Kidney (tissue), 14 donors: Measurements from ENCODE around the gene CAPZB. TPM values are rescaled to one million over a fixed set of nuclear protein-coding genes. Genes with fewer than 3 reads are reported as not detected.

Source experiments
- DNase-seq, 5 donors: peaks; one replicate each; pipeline ENCODE4 v3.0.0-alpha.2; 2013 to 2020
- FAIRE-seq: peaks from 2 replicates; lab custom pipeline; 2012; peaks lifted over from hg19 to GRCh38; lab: Jason Lieb, UNC
- H3K27ac ChIP-seq, 2 donors: one replicate each; pipeline ENCODE4 v1.7.0; 2013; ENCODE audit warnings: low read depth in 2 of 2, low read length in 2 of 2, inconsistent platforms in 1 of 2
- H3K27me3 ChIP-seq: one replicate; pipeline ENCODE4 v1.7.1; 2013; ENCODE audit warnings: low read length, inconsistent platforms; ENCODE audit not compliant: control insufficient read depth, insufficient read depth
- H3K36me3 ChIP-seq, 3 donors: one replicate each; pipeline versions ENCODE4 v1.7.0 to v1.7.1; 2013; ENCODE audit warnings: low read length in 3 of 3, control low read depth in 1 of 3, inconsistent platforms in 1 of 3; ENCODE audit not compliant: insufficient read depth in 3 of 3, control insufficient read depth in 2 of 3
- H3K4me1 ChIP-seq, 3 donors: one replicate each; pipeline versions ENCODE4 v1.7.0 to v1.7.1; 2013; ENCODE audit warnings: low read length in 3 of 3, inconsistent platforms in 1 of 3, low read depth in 1 of 3; ENCODE audit not compliant: control insufficient read depth in 2 of 3, insufficient read depth in 2 of 3
- H3K4me3 ChIP-seq, 3 donors: one replicate each; pipeline versions ENCODE4 v1.7.0 to v1.8.1; 2013; ENCODE audit warnings: low read length in 3 of 3, control low read depth in 1 of 3, inconsistent platforms in 1 of 3
- H3K9ac ChIP-seq, 3 donors: one replicate each; pipeline versions ENCODE4 v1.7.0 to v1.7.1; 2013; ENCODE audit warnings: low read length in 3 of 3, control low read depth in 1 of 3, inconsistent platforms in 1 of 3
- H3K9me3 ChIP-seq, 3 donors: one replicate each; pipeline versions ENCODE4 v1.7.0 to v1.7.1; 2013; ENCODE audit warnings: low read length in 3 of 3, control low read depth in 1 of 3, inconsistent platforms in 1 of 3; ENCODE audit not compliant: control insufficient read depth in 2 of 3, insufficient read depth in 1 of 3
- CTCF ChIP-seq: IDR thresholded peaks from 3 replicates; pipeline ENCODE4 v1.5.1; 2012; ENCODE audit warnings: mild to moderate bottlenecking, moderate library complexity, borderline replicate concordance; ENCODE audit not compliant: insufficient read depth; ENCODE audit errors: extremely low read depth
- intact Hi-C: fragments of 100-400 bp; cut with DNase I; formaldehyde crosslinking; loops from one replicate; pipeline ENCODE4 v1.11.1; 2022
- polyA plus RNA-seq: library from polyadenylated mRNA; stranded (reverse); fragments of 350-450 nt; fragmentation: Illumina TruSeq; extraction: RNeasy Lipid Tissue Mini Kit (QIAGEN cat#74804); gene quantifications from one replicate; pipeline ENCODE4 v1.2.3, GENCODE V29; 2014; ENCODE audit warnings: low read depth, low replicate concordance; ENCODE audit not compliant: insufficient read depth
- total RNA-seq: library from RNA; stranded (reverse); fragmentation: NEBNext Ultra II Directional; extraction: Animal tissue kit (Norgen Biotek cat#: 25700); gene quantifications from one replicate; pipeline ENCODE4 v1.2.1, GENCODE V29; 2021
- donor health status: control.
- donor health status: control.
- donor health status: control.
- donor health status: control.
- donor health status: control.
- donor health status: DM: yes; HTN: yes; CAD: no.
- donor health status: Normal renal cell carcinoma (clear cell type).

CAPZB gene
- total and polyA plus RNA-seq, 2 donors from 2014 or later, result 253 to 265 TPM

GRCh38 chr1:19405195-19405760, 80.1 kb downstream of the CAPZB start:
- Histone ChIP-seq H3K4me1 (peaks cover 0 to 8% (median 2%) of the 10 kb centered on the region in 3 donors), H3K9me3 (no peaks in the 10 kb centered on the region), H3K27ac (no peak overlapping the region), H3K9ac (no peak overlapping the region), H3K27me3 (no peaks in the 10 kb centered on the region), H3K36me3 (no peaks in the 10 kb centered on the region), H3K4me3 (no peak overlapping the region)
- DNase-seq (peak in 3 of 5 donors; percentile 18 to 60 (median 60)), FAIRE-seq (no peak)
- TF ChIP-seq CTCF, result peak; percentile 7
- intact Hi-C loops, result no loop called here

GRCh38 chr1:19404748-19405147, 80.6 kb downstream of the CAPZB start:
- Histone ChIP-seq H3K27me3 (no peaks in the 10 kb centered on the region), H3K4me3 (no peak overlapping the region), H3K27ac (no peak overlapping the region), H3K36me3 (no peaks in the 10 kb centered on the region), H3K4me1 (peaks cover 0 to 8% (median 2%) of the 10 kb centered on the region in 3 donors), H3K9ac (no peak overlapping the region), H3K9me3 (no peaks in the 10 kb centered on the region)
- no peak for TF ChIP-seq CTCF
- DNase-seq (peak in 1 of 5 donors; percentile 12), FAIRE-seq (no peak)
- intact Hi-C loops, result no loop called here

GRCh38 chr1:19403256-19403655, 82.1 kb downstream of the CAPZB start:
- H3K27ac ChIP-seq, result no peak overlapping the region
- peaks cover 0 to 2% (median 0%) of the 10 kb centered on the region in 3 donors for H3K4me1 ChIP-seq
- no peak for TF ChIP-seq CTCF
- FAIRE-seq, result no peak
- no peaks in the 10 kb centered on the region for H3K27me3 ChIP-seq
- no peak overlapping the region for H3K9ac ChIP-seq
- no peak overlapping the region for H3K4me3 ChIP-seq
- H3K36me3 ChIP-seq, result no peaks in the 10 kb centered on the region
- H3K9me3 ChIP-seq, result no peaks in the 10 kb centered on the region
- intact Hi-C loops, result no loop called here
- peak in 1 of 5 donors; percentile 15 for DNase-seq
